ENCODE results near the gene KSR1. TPM values are rescaled to one million over a fixed set of nuclear protein-coding genes. Genes with fewer than 3 reads are reported as not detected.

The KSR1 gene
- total RNA-seq, 6 donors from 2014 or later, result 23.0 to 94.3 (median 60.9) TPM

GRCh38 chr17:27479838-27480237 lies 23.6 kb downstream of the KSR1 start:
- Histone ChIP-seq H3K27me3 (no peaks in the 10 kb centered on the region), H3K4me1 (peaks cover 0 to 15% (median 5%) of the 10 kb centered on the region in 4 donors), H3K27ac (no peak overlapping the region), H3K9me3 (no peaks in the 10 kb centered on the region), H3K4me3 (no peak overlapping the region), H3K36me3 (no peaks in the 10 kb centered on the region)
- DNase-seq (no peak), ATAC-seq (ENCODE audit: low FRiP score in 2 of 2) (no peak)
- WGBS, 2 donors, result 96 to 100% methylated on average over 3 of the region's 3 CpGs
- TF ChIP-seq POLR2A (IDR thresholded peaks at IDR 0.05) (no peak), POLR2AphosphoS5 (IDR thresholded peaks at IDR 0.05) (no peak), EP300 (IDR thresholded peaks at IDR 0.05) (no peak), CTCF (IDR thresholded peaks at IDR 0.05) (no peak)

GRCh38 chr17:27480699-27481098 lies 24.5 kb downstream of the KSR1 start:
- DNase-seq, result no peak
- WGBS, 2 donors, result 83 to 84% methylated on average over 4 of the region's 4 CpGs
- no peaks in the 10 kb centered on the region for H3K9me3 ChIP-seq
- TF ChIP-seq POLR2A (IDR thresholded peaks at IDR 0.05), result no peak
- TF ChIP-seq EP300 (IDR thresholded peaks at IDR 0.05), result no peak
- TF ChIP-seq CTCF (IDR thresholded peaks at IDR 0.05), result no peak
- no peak for TF ChIP-seq POLR2AphosphoS5 (IDR thresholded peaks at IDR 0.05)
- H3K4me3 ChIP-seq, result no peak overlapping the region
- H3K27ac ChIP-seq, result no peak overlapping the region
- no peaks in the 10 kb centered on the region for H3K27me3 ChIP-seq
- no peak for ATAC-seq (ENCODE audit: low FRiP score in 2 of 2)
- peaks cover 8 to 21% (median 13%) of the 10 kb centered on the region in 4 donors for H3K4me1 ChIP-seq
- H3K36me3 ChIP-seq, result no peaks in the 10 kb centered on the region

- no peaks in the 10 kb centered on the region for H3K27me3 ChIP-seq
- ATAC-seq (ENCODE audit: low FRiP score in 2 of 2) (no peak), DNase-seq (no peak)
- no peak overlapping the region for H3K27ac ChIP-seq
- no peak for TF ChIP-seq POLR2AphosphoS5 (IDR thresholded peaks at IDR 0.05)
- TF ChIP-seq EP300 (IDR thresholded peaks at IDR 0.05), result no peak
- no peak for TF ChIP-seq POLR2A (IDR thresholded peaks at IDR 0.05)
- peaks cover 9 to 24% (median 18%) of the 10 kb centered on the region in 4 donors for H3K4me1 ChIP-seq
- H3K9me3 ChIP-seq, result no peaks in the 10 kb centered on the region
- no peak overlapping the region for H3K4me3 ChIP-seq
- WGBS, 2 donors, result 46% methylated on average over 4 of the region's 4 CpGs
- H3K36me3 ChIP-seq, result no peaks in the 10 kb centered on the region
Observed at GRCh38 chr17:27481327-27481726, 25.1 kb downstream of the KSR1 start.

- no peaks in the 10 kb centered on the region for H3K9me3 ChIP-seq
- ATAC-seq (ENCODE audit: low FRiP score in 2 of 2), result no peak
- WGBS, 2 donors, result 67 to 70% methylated on average over 1 to 2 of the region's 2 CpGs
Observed at GRCh38 chr17:27485125-27485524, 28.9 kb downstream of the KSR1 start.

More at GRCh38 chr17:27485125-27485524, 28.9 kb downstream of the KSR1 start:
- H3K4me3 ChIP-seq, result no peak overlapping the region
- DNase-seq, result no peak
- no peak for TF ChIP-seq CTCF (IDR thresholded peaks at IDR 0.05)
- TF ChIP-seq EP300 (IDR thresholded peaks at IDR 0.05), result no peak
- TF ChIP-seq POLR2AphosphoS5 (IDR thresholded peaks at IDR 0.05), result no peak
- no peak for TF ChIP-seq POLR2A (IDR thresholded peaks at IDR 0.05)
- no peaks in the 10 kb centered on the region for H3K27me3 ChIP-seq
- H3K36me3 ChIP-seq, result no peaks in the 10 kb centered on the region
- peaks cover 35 to 49% (median 40%) of the 10 kb centered on the region in 4 donors for H3K4me1 ChIP-seq
- H3K27ac ChIP-seq, result no peak overlapping the region

Measured in upper lobe of left lung (tissue), 6 donors.